Measurements from ENCODE around the gene DUSP9. TPM values are rescaled to one million over a fixed set of nuclear protein-coding genes. Genes with fewer than 3 reads are reported as not detected.
A peak's percentile ranks its signal among the peaks of the same experiment; 100 is the strongest.

DUSP9 gene
- total and polyA plus RNA-seq, 3 donors from 2014 or later = 2.5 to 10.2 (median 6.2) TPM

GRCh38 chrX:153641627-153642026, 5.4 kb upstream of the DUSP9 start:
- intact Hi-C loops (cut with DNase I; ENCODE audit: low total_unique reads) = no loop called here
- Histone ChIP-seq H3K4me3 (peak overlapping the region in 1 of 2 donors; percentile 20), H3K4me1 (no peaks in the 10 kb centered on the region), H3K27ac (no peak overlapping the region), H3K27me3 (no peaks in the 10 kb centered on the region), H3K9me3 (no peaks in the 10 kb centered on the region), H3K36me3 (ENCODE audit: low read depth, missing control alignments) (no peaks in the 10 kb centered on the region)
- 13 to 31% methylated on average over 5 to 6 of the region's 8 CpGs for WGBS, 2 donors
- no peak for DNase-seq
- TF ChIP-seq CTCF (IDR thresholded peaks at IDR 0.05) (no peak), POLR2A (IDR thresholded peaks at IDR 0.05) (no peak)

GRCh38 chrX:153642051-153642654, 4.8 kb upstream of the DUSP9 start:
- DNase-seq = no peak
- 41% methylated on average over 7 of the region's 62 CpGs; no CpG with 5 or more reads in 1 of the 2 donors for WGBS, 2 donors
- no peak overlapping the region for H3K27ac ChIP-seq
- peak overlapping the region in 1 of 2 donors; percentile 20 for H3K4me3 ChIP-seq
- TF ChIP-seq CTCF (IDR thresholded peaks at IDR 0.05) (no peak), POLR2A (IDR thresholded peaks at IDR 0.05) (no peak)
- intact Hi-C loops (cut with DNase I; ENCODE audit: low total_unique reads) = no loop called here
- no peaks in the 10 kb centered on the region for H3K4me1 ChIP-seq
- H3K9me3 ChIP-seq = no peaks in the 10 kb centered on the region
- H3K27me3 ChIP-seq = no peaks in the 10 kb centered on the region
- no peaks in the 10 kb centered on the region for H3K36me3 ChIP-seq (ENCODE audit: low read depth, missing control alignments)

GRCh38 chrX:153642655-153643430, 4.2 kb upstream of the DUSP9 start:
- intact Hi-C loops (cut with DNase I; ENCODE audit: low total_unique reads) = no loop called here
- Histone ChIP-seq H3K4me1 (no peaks in the 10 kb centered on the region), H3K9me3 (no peaks in the 10 kb centered on the region), H3K4me3 (peak overlapping the region in 1 of 2 donors; percentile 20), H3K27ac (no peak overlapping the region), H3K27me3 (no peaks in the 10 kb centered on the region), H3K36me3 (ENCODE audit: low read depth, missing control alignments) (no peaks in the 10 kb centered on the region)
- DNase-seq = no peak
- TF ChIP-seq POLR2A (IDR thresholded peaks at IDR 0.05) (no peak), CTCF (IDR thresholded peaks at IDR 0.05) (no peak)
- 0 to 2% methylated on average over 9 to 41 of the region's 48 CpGs for WGBS, 2 donors

- no peak for DNase-seq
- H3K27me3 ChIP-seq = no peaks in the 10 kb centered on the region
- peak in 1 of 3 experiments; percentile 23 for TF ChIP-seq CTCF (IDR thresholded peaks at IDR 0.05)
- no peak for TF ChIP-seq POLR2A (IDR thresholded peaks at IDR 0.05)
- no peaks in the 10 kb centered on the region for H3K4me1 ChIP-seq
- WGBS, 2 donors = 0% methylated on average over 31 of the region's 84 CpGs; no CpG with 5 or more reads in 1 of the 2 donors
- H3K36me3 ChIP-seq (ENCODE audit: low read depth, missing control alignments) = no peaks in the 10 kb centered on the region
- no peak overlapping the region for H3K4me3 ChIP-seq
- no peaks in the 10 kb centered on the region for H3K9me3 ChIP-seq
- H3K27ac ChIP-seq = no peak overlapping the region
- intact Hi-C loops (cut with DNase I; ENCODE audit: low total_unique reads) = no loop called here
These were observed 3.3 kb upstream of the DUSP9 start for GRCh38 chrX:153643431-153644351.

Data from testis (tissue), 3 donors.